ENCODE measurements around the gene LCMT1.
"Not testable (repeated sequence)": the region's sequence is repeated elsewhere in the genome, so short reads cannot be mapped to it uniquely, and the experiment has no call there.

Gene LCMT1

GRCh38 chr16:25111403-25112166, at the start of gene LCMT1:
TSS of gene LCMT1 (plus strand) at chr16:25111742. CDS start at chr16:25111884, 142 bp downstream.
- DNase-seq (ENCODE audit: low read depth in 2 of 2), result peak; percentile 85 to 91

- DNase-seq (ENCODE audit: low read depth in 2 of 2), result no peak
Observed at GRCh38 chr16:25063102-25063501, 48.4 kb upstream of the LCMT1 start.

GRCh38 chr16:25063865-25064264, 47.7 kb upstream of the LCMT1 start:
- no peak for DNase-seq (ENCODE audit: low read depth in 2 of 2)

DNA sequence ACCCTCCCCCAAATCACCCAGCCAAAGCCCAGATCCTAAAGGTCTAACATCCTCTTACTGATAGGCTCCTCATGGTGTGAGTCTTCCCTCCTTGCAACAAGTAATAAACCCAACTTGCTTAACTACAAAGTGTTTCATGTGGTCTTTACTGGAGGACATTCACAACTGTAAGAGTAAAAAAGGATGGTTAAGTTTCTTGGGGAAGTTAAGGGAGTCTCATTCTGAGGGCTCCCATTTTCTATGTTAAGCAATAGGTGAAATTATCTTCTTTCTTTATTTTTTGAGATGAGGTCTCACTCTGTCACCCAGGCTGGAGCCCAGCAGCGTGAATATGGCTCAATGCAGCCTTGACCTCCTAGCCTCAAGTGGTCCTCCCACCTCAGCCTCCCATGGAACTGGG, 47.3 kb upstream of the LCMT1 start:
- DNase-seq (ENCODE audit: low read depth in 2 of 2), result not testable (repeated sequence)

DNA sequence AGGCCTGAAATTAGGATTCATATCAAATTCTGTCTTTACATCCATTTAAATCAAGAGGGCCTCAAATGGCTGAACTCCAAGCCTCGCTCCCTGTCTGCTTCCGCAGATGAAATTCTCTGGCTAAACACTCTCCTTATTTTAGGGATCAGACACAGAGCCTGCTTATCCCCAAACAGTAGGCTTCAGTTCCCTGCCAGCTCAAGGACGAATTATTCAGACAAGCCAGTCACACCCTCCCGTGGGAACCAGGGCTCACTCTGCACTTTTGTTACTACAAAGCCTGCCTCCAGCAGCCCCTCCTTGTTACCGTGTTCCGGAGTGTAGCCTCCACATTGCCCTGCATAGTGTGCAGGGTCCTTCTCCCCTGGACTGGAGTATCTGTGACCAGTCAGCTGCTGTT, 46.6 kb upstream of the LCMT1 start:
- no peak for DNase-seq (ENCODE audit: low read depth in 2 of 2)

GRCh38 chr16:25065899-25066298, 45.6 kb upstream of the LCMT1 start:
- no peak for DNase-seq (ENCODE audit: low read depth in 2 of 2)

GRCh38 chr16:25066426-25066746, 45.2 kb upstream of the LCMT1 start:
- DNase-seq (ENCODE audit: low read depth in 2 of 2), result no peak

DNA sequence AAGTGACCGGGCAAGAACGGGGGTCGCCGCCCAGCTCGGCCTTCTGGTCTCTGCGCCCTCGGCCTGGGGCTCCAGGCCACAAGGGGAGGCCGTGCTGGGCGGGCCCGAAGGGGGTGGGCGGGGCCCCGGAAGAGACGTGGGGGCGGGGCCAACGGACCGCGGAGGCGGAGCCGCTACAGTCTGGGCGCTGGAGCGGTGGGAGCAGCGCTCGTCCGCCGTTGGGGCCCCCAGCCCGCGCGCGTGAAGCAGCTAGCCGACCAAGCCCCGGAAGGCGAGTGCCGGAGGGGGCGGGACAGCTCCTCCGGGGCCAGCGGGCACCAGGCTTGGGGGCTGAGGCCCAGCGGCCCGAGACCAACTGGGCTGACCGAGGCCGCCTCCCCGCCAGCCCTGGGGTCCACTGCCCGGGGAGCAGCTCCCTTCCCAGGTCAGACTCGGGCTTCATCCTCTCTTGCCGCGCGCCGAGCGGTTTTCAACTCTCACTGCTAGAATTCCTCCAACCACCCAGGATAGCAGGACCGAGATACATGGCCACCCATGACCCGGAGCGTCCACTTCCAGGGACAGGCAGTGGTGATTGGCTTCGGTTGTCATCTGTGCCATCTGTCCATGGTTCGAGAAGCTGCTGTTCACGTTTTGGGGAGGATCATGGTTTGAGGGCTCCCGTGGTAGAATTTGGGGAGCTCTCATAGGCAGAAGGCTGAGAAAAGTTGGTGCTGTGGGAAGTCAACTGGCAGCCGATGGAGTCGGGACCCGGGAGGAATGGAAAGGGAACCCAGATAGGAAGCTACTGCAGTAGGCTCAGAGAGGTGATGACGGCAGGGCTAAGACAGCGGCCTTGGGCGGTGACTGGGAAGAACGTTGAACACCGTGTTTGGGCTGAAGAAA, 44.6 kb upstream of the LCMT1 start:
- peak; percentile 64 to 77 for DNase-seq (ENCODE audit: low read depth in 2 of 2)

DNA sequence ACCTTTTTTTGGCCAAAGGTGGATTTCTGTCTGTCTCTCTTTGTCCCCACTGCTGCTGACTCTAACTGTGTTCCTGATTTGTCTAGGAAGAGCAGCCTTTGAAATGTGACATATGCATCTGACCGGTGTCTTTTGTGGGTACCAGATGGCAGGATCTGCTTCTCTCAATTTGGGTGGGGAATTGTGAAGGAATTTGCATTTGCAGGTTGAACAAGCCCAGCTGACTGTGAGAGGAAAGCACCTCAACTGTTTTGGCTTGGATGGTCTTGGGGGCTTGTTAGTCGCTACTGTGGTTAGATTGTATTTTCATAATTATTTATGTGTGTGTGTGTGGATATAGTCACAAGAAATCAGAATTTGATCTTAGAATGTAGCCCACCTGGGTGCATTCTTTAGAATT, 37.7 kb upstream of the LCMT1 start:
- no peak for DNase-seq (ENCODE audit: low read depth in 2 of 2)

GRCh38 chr16:25078386-25078978, 33.1 kb upstream of the LCMT1 start:
- no peak for DNase-seq (ENCODE audit: low read depth in 2 of 2)

DNA sequence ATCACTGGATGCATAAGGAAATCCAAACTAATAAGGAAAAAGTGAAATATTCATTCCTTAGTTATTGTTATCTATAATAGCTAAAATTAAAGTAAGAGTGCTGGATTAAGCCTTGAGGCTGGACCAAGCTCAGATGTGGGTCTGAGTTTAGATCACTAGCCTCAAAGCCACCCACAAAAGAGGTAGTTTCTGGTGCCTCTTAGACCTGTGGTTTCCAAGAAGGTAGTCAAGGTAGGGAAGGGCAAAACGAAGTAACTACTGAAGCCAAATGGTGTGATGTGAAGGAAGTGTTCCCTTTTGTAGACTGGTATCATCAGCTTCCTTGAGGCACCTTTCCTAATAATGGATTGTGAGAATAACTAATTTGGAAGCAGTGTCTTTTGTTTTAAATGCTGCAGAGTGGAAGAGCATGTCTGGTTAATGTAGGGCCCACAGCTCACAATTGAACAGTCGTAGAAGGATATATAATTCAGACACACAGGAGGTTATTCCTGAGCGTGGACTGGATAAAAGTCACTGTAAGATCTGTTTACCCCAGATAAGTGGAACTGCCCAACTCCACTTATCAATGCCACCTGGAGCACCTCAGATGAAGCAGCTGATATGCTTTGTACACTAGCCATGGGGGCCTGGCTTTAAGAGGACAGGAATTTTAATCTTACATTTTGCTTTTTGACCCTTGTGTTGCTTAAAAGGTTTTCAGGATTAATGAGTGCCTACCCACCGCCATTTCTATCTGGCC, 31.7 kb upstream of the LCMT1 start:
- no peak for DNase-seq (ENCODE audit: low read depth in 2 of 2)

- no peak for DNase-seq (ENCODE audit: low read depth in 2 of 2)
Observed at GRCh38 chr16:25080420-25081131, 31.0 kb upstream of the LCMT1 start.

- no peak for DNase-seq (ENCODE audit: low read depth in 2 of 2)
Observed at GRCh38 chr16:25081702-25082101, 29.8 kb upstream of the LCMT1 start.

GRCh38 chr16:25083065-25083464, 28.5 kb upstream of the LCMT1 start:
- no peak for DNase-seq (ENCODE audit: low read depth in 2 of 2)

DNA sequence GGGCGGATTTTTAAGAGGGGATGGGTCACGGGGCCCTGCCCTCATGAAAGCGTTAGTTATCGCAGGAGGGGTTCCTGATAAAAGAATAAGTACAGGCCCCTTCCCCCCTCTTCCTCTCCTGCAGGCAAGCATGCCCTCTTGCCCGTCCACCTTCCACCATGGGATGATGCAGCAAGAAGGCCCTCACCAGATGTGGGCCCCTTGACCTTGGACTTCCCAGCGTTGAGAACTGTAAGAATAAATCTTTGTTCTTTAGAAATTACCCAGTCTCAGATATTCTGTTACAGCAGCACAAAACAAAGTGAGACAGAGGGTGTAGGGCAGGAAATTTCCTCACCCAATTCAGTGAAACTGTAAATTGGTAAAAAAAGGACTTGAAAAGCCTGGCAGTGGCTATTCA, 27.8 kb upstream of the LCMT1 start:
- DNase-seq (ENCODE audit: low read depth in 2 of 2), result no peak

DNA sequence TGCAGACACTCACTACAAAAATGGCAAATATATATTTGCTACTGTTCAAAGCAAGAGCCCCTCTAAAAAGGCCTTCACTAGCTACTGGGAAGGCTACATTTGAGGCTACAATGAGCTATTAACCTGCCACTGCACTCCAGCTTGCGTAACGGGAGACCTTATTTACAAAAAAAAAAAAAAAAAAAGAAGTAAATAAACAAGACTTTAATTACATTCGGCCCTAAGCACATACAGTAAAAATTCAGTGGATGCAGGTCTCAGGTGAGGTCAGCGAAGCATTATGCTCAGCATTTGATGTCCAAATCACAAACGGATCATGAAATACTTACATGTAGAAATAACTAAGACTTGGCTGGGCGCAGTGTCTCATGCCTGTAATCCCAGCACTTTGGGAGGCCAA, 26.7 kb upstream of the LCMT1 start:
- no peak for DNase-seq (ENCODE audit: low read depth in 2 of 2)

GRCh38 chr16:25087761-25088160, 23.8 kb upstream of the LCMT1 start:
- no peak for DNase-seq (ENCODE audit: low read depth in 2 of 2)

DNA sequence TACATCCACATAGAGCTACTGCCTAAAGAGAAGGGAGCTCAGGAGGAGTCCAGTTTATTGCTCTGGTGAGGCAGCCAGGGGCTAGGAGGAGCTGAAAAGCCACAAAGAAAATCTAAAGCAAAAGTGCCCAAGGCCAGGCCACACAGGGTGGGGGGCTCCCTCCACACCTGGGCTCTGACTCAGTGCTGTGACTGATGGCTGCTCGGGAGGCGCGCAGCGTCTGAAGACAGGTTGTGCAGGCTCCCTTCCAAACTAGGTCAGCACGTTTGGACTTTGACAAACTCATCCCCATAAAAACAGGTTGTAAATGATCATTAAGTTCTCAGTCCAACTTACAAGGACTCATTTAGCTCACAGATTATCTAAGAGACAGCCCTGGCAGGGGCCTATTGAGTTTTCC, 22.2 kb upstream of the LCMT1 start:
- no peak for DNase-seq (ENCODE audit: low read depth in 2 of 2)

GRCh38 chr16:25092441-25092840, 19.1 kb upstream of the LCMT1 start:
- no peak for DNase-seq (ENCODE audit: low read depth in 2 of 2)

- no peak for DNase-seq (ENCODE audit: low read depth in 2 of 2)
Observed at GRCh38 chr16:25093208-25094061, 18.1 kb upstream of the LCMT1 start.

All from stimulated activated CD8-positive, alpha-beta memory T cell treated with anti-CD3 and anti-CD28 coated beads, Interleukin-15, amount 100 ng/mL, for 48 hours (primary cell).